ENCODE data around the gene LRBA. TPM values are rescaled to one million over a fixed set of nuclear protein-coding genes. Genes with fewer than 3 reads are reported as not detected.

LRBA gene
- total and polyA plus RNA-seq, 2 of the 4 experiments (the other 2 are of a cell fraction) = 10.2 to 51.6 TPM

DNA sequence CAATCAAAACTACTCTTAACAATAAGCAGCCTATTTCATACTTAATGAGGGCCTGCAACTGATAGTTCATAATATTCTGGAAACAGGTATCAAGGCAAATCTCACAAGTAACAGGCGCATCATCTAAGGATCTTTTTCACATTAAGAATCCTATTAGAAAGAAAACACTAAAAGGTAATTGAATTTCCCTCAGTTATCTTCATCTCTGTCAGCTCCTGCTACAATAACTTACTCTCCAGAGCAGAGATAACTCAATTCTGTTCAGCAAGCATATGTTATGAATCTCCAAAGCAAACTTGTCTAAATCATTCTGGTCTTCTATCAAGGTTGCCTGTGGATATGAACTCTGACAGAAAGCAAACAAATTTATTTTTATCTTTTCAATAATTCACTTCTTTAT is 307.1 kb downstream of the LRBA start:
- Histone ChIP-seq H3K9me1 (ENCODE audit: insufficient read depth, low read length) (no peaks in the 10 kb centered on the region), H3K18ac (ENCODE audit: low read depth, low read length) (no peak overlapping the region), H3K9me3 (ENCODE audit: control insufficient read depth, insufficient read depth, low read length) (no peaks in the 10 kb centered on the region), H2AFZ (replicated peaks; ENCODE audit: low read length, poor library complexity) (no peak overlapping the region), H2BK15ac (ENCODE audit: low read depth, low read length) (no peak overlapping the region), H4K5ac (ENCODE audit: low read depth, low read length) (no peak overlapping the region), H3K23ac (ENCODE audit: low read depth, low read length) (no peak overlapping the region), H2BK5ac (ENCODE audit: low read depth, low read length, poor library complexity, severe bottlenecking) (no peak overlapping the region), H3K56ac (ENCODE audit: extremely low read depth, insufficient read depth, low read length) (no peak overlapping the region), H3K4me3 (ENCODE audit: insufficient read depth, low read depth, low read length) (no peak overlapping the region), H3K79me1 (ENCODE audit: low read depth in 1 of 2, low read length in 2 of 2) (no peaks in the 10 kb centered on the region), H4K8ac (ENCODE audit: low read depth in 2 of 2, low read length in 2 of 2) (no peak overlapping the region), H2BK20ac (ENCODE audit: low read depth, low read length) (no peak overlapping the region), H3K27ac (ENCODE audit: insufficient read depth, low read length) (no peak overlapping the region), H3K36me3 (ENCODE audit: control insufficient read depth, insufficient read depth, low read length) (no peaks in the 10 kb centered on the region), H2AK5ac (ENCODE audit: low read depth, low read length) (no peak overlapping the region), H3K4ac (ENCODE audit: low read depth, low read length) (no peak overlapping the region), H3K27me3 (ENCODE audit: control insufficient read depth, insufficient read depth, low read length) (no peaks in the 10 kb centered on the region), H4K91ac (ENCODE audit: insufficient read depth, low read depth, low read length) (no peak overlapping the region), H3K14ac (replicated peaks; ENCODE audit: low read depth, low read length) (no peak overlapping the region), H2AK9ac (replicated peaks; ENCODE audit: low read depth, low read length, poor library complexity) (no peak overlapping the region), H4K20me1 (ENCODE audit: insufficient read depth, low read length) (no peaks in the 10 kb centered on the region), H3K4me1 (ENCODE audit: control insufficient read depth, insufficient read depth, low read length) (no peaks in the 10 kb centered on the region), H2BK120ac (ENCODE audit: low read depth, low read length) (no peak overlapping the region), H3K9ac (ENCODE audit: low read depth, low read length) (no peak overlapping the region), H3K4me2 (ENCODE audit: low read depth, low read length) (no peak overlapping the region)
- ATAC-seq (ENCODE audit: low read depth) = no peak
- no TSS peak for BruUV-seq (replicated peaks)
- intact Hi-C loops (cut with micrococcal nuclease) (no loop called here), in situ Hi-C loops (cut with MboI; ENCODE audit: low sequenced_read_pairs) (no loop called here), dilution Hi-C loops (cut with HindIII; ENCODE audit: low sequenced_read_pairs, unreplicated experiment) (no loop called here)
- POLR2A ChIA-PET (ENCODE audit: unreplicated experiment) = no interaction called here
- TF ChIP-seq, protein P1, sequence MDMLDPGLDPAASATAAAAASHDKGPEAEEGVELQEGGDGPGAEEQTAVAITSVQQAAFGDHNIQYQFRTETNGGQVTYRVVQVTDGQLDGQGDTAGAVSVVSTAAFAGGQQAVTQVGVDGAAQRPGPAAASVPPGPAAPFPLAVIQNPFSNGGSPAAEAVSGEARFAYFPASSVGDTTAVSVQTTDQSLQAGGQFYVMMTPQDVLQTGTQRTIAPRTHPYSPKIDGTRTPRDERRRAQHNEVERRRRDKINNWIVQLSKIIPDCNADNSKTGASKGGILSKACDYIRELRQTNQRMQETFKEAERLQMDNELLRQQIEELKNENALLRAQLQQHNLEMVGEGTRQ (IDR thresholded peaks at IDR 0.05; ENCODE audit: low read depth, low read length) = no peak
- no peak for TF ChIP-seq FOS (IDR thresholded peaks at IDR 0.05; ENCODE audit: low read depth, low read length)
- no peak for TF ChIP-seq BHLHE40 (IDR thresholded peaks at IDR 0.05; ENCODE audit: low read depth, low read length)
- TF ChIP-seq, protein P2, sequence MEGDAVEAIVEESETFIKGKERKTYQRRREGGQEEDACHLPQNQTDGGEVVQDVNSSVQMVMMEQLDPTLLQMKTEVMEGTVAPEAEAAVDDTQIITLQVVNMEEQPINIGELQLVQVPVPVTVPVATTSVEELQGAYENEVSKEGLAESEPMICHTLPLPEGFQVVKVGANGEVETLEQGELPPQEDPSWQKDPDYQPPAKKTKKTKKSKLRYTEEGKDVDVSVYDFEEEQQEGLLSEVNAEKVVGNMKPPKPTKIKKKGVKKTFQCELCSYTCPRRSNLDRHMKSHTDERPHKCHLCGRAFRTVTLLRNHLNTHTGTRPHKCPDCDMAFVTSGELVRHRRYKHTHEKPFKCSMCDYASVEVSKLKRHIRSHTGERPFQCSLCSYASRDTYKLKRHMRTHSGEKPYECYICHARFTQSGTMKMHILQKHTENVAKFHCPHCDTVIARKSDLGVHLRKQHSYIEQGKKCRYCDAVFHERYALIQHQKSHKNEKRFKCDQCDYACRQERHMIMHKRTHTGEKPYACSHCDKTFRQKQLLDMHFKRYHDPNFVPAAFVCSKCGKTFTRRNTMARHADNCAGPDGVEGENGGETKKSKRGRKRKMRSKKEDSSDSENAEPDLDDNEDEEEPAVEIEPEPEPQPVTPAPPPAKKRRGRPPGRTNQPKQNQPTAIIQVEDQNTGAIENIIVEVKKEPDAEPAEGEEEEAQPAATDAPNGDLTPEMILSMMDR (conservative IDR thresholded peaks at IDR 0.05; ENCODE audit: low read depth, low read length) = no peak
- WGBS, 2 experiments (ENCODE audit: extremely low coverage in 2 of 2, insufficient read length in 1 of 2) = 100% methylated on average over 1 of the region's 1 CpG; no CpG with 5 or more reads in 1 of the 2 experiments
- CTCF ChIA-PET = no interaction called here
- no peak for DNase-seq
